K562 (cell line): ENCODE data around the gene KSR2. TPM values are rescaled to one million over a fixed set of nuclear protein-coding genes. Genes with fewer than 3 reads are reported as not detected.

Experiments used
- ATAC-seq: fragments of 200-7000 bp; cut with Tn5 transposase; 3 replicates; pipeline ENCODE4 v1.9.1; 2020; ENCODE audit warnings: moderate library complexity
- BruUV-seq: library from RNA; stranded (reverse); fragments of 400-500 nt; replicated peaks from 2 replicates; lab custom pipeline; 2021; lab: Mats Ljungman, UMichigan
- CTCF ChIA-PET: fragments of 300-600 bp; formaldehyde crosslinking; extraction: SDS; loops from one replicate; lab custom pipeline; 2021; ENCODE audit warnings: low intra/inter-chr PET ratio; lab: Yijun Ruan, JAX
- POLR2A ChIA-PET: fragments of 300-600, 350-650 bp; sonication (Branson Sonifier 250); formaldehyde crosslinking; extraction: SDS; loops from one replicate; lab custom pipeline; 2021; ENCODE audit warnings: antibody characterized with exemption, inconsistent platforms; lab: Yijun Ruan, JAX
- DNase-seq, 4 experiments: peaks; one replicate each; pipeline versions ENCODE4 v3.0.0 to v3.0.0-alpha.2; 2011 to 2018; ENCODE audit warnings: low spot score in 3 of 4, mixed read lengths in 3 of 4; ENCODE audit errors: extremely low read depth in 1 of 4
- FAIRE-seq: peaks from 2 replicates; lab custom pipeline; 2011; peaks lifted over from hg19 to GRCh38; lab: Jason Lieb, UNC
- H2AFZ ChIP-seq: 2 replicates; pipeline ENCODE4 v1.6.0; 2011; ENCODE audit warnings: low read depth, low read length, control low read depth, inconsistent platforms
- H3K27ac ChIP-seq: fragments of 200-600 bp; 3 replicates; pipeline ENCODE4 v1.8.0; 2011; ENCODE audit warnings: low read depth, mild to moderate bottlenecking, control low read depth, inconsistent platforms, low read length, moderate library complexity, mixed read lengths; ENCODE audit errors: extremely low read depth
- H3K27me3 ChIP-seq, 2 experiments: fragments of 300-600 bp in 1 of 2; 2 replicates in 1 of 2; 3 replicates in 1 of 2; pipeline versions ENCODE4 v1.6.0 to v1.8.0; 2011; ENCODE audit warnings: inconsistent platforms in 2 of 2, low read length in 2 of 2, mild to moderate bottlenecking in 1 of 2, mixed read lengths in 1 of 2, moderate library complexity in 1 of 2; ENCODE audit not compliant: control insufficient read depth in 2 of 2, insufficient read depth in 2 of 2
- H3K36me3 ChIP-seq: fragments of 300-600 bp; 3 replicates; pipeline ENCODE4 v1.8.0; 2011; ENCODE audit warnings: mild to moderate bottlenecking, low read length, inconsistent platforms; ENCODE audit not compliant: control insufficient read depth, insufficient read depth
- H3K4me1 ChIP-seq, 2 experiments: fragments of 200-600 bp in 1 of 2; replicated peaks in 1 of 2; 2 replicates in 1 of 2; 3 replicates in 1 of 2; pipeline versions ENCODE4 v1.5.1 to v1.8.0; 2011; ENCODE audit warnings: inconsistent platforms in 2 of 2, low read length in 2 of 2, mild to moderate bottlenecking in 1 of 2, mixed read lengths in 1 of 2, moderate library complexity in 1 of 2; ENCODE audit not compliant: control insufficient read depth in 2 of 2, insufficient read depth in 2 of 2
- H3K4me2 ChIP-seq: 2 replicates; pipeline ENCODE4 v1.6.1; 2011; ENCODE audit warnings: low read length, control low read depth, inconsistent platforms, mixed read lengths; ENCODE audit not compliant: insufficient read depth
- H3K4me3 ChIP-seq: fragments of 200-600 bp; sonication (generic), shearing (Covaris generic); 2 replicates; pipeline ENCODE4 v1.5.1; 2016; ENCODE audit warnings: control low read depth, inconsistent platforms
- H3K79me2 ChIP-seq: fragments of 200-600 bp; 3 replicates; pipeline ENCODE4 v1.8.0; 2011; ENCODE audit warnings: low read length, inconsistent platforms; ENCODE audit not compliant: control insufficient read depth, insufficient read depth
- H3K9ac ChIP-seq, 2 experiments: 2 replicates each; pipeline versions ENCODE4 v1.6.0 to v1.6.1; 2011; ENCODE audit warnings: low read depth in 2 of 2, low read length in 2 of 2, control low read depth in 1 of 2, inconsistent platforms in 1 of 2, mild to moderate bottlenecking in 1 of 2, mixed read lengths in 1 of 2; ENCODE audit not compliant: insufficient read depth in 1 of 2
- H3K9me1 ChIP-seq: one replicate; pipeline ENCODE4 v1.6.0; 2011; ENCODE audit warnings: inconsistent platforms, mild to moderate bottlenecking, low read length, moderate library complexity; ENCODE audit not compliant: control insufficient read depth, insufficient read depth
- H3K9me3 ChIP-seq: replicated peaks from 2 replicates; pipeline ENCODE4 v1.5.1; 2011; ENCODE audit warnings: low read depth, low read length, inconsistent platforms; ENCODE audit not compliant: control insufficient read depth, insufficient read depth
- H4K20me1 ChIP-seq: replicated peaks from 2 replicates; pipeline ENCODE4 v1.6.1; 2011; ENCODE audit warnings: low read length, inconsistent platforms, mixed read lengths; ENCODE audit not compliant: control insufficient read depth, insufficient read depth
- FOXK2 ChIP-seq, 2 experiments: fragments of 450-650 bp; IDR thresholded peaks in 1 of 2; conservative IDR thresholded peaks in 1 of 2; 2 replicates each; pipeline ENCODE4 v1.6.1; 2016; ENCODE audit warnings: low read depth in 2 of 2, mild to moderate bottlenecking in 1 of 2
- KLF1 ChIP-seq: fragments of 450-650 bp; IDR thresholded peaks from 2 replicates; pipeline ENCODE4 v1.6.1; 2016; ENCODE audit warnings: missing genetic modification characterization, missing compliant biosample characterization
- NELFE ChIP-seq: IDR thresholded peaks from 2 replicates; pipeline ENCODE4 v1.6.1; 2011; ENCODE audit warnings: mild to moderate bottlenecking; ENCODE audit not compliant: insufficient read depth, insufficient read length
- POLR2B ChIP-seq: fragments of 450-650 bp; IDR thresholded peaks from 2 replicates; pipeline ENCODE4 v1.6.1; 2018; ENCODE audit warnings: low read depth; ENCODE audit not compliant: partially characterized antibody
- ZZZ3 ChIP-seq: fragments of 450-650 bp; IDR thresholded peaks from 2 replicates; pipeline ENCODE4 v1.6.1; 2016; ENCODE audit warnings: antibody characterized with exemption, mild to moderate bottlenecking, moderate library complexity
- WGBS: fragments of 100-300 bp; shearing (Covaris generic); methylation state at CpG from one replicate; pipeline ENCODE4 v1.1.6; 2016; ENCODE audit warnings: low coverage, mixed read lengths; ENCODE audit not compliant: insufficient coverage; ENCODE audit errors: missing lambda C conversion rate; 5-methylcytosine and 5-hydroxymethylcytosine counted together
- in situ Hi-C: fragments of 300-500 bp; cut with MboI; formaldehyde crosslinking; loops from 4 replicates; pipeline ENCODE4 v1.15.0; 2018; ENCODE audit warnings: inconsistent platforms, mixed read lengths
- intact Hi-C: fragments of 100-400 bp; cut with micrococcal nuclease; formaldehyde crosslinking; loops from 2 replicates; pipeline ENCODE4 v1.14.2; 2022
- polyA plus RNA-seq, 8 experiments: library from polyadenylated mRNA; depleted of rRNA in 4 of 8; stranded (reverse) in 5 of 8; unstranded in 3 of 8; fragments of >200 nt; fragmentation: Nextera tagmentation in 2 of 8; fragmentation: Illumina TruSeq in 1 of 8; extraction: Ambion mirVana in 2 of 8; extraction: Trizol in 1 of 8; gene quantifications; 2 replicates each; pipeline versions ENCODE4 v1.2.1 to v1.2.3, GENCODE V29; 2011 to 2014; ENCODE audit warnings: inconsistent platforms in 1 of 8, missing spikeins in 1 of 8
- total RNA-seq, 7 experiments: library from RNA; depleted of rRNA in 6 of 7; stranded (reverse); fragments of >200 nt in 6 of 7; fragmentation: Illumina TruSeq in 2 of 7; extraction: Trizol in 2 of 7; gene quantifications; 2 replicates each; pipeline versions ENCODE4 v1.2.1 to v1.2.3, GENCODE V29; 2011 to 2021; ENCODE audit warnings: low replicate concordance in 1 of 7
- TF ChIP-seq, protein P1 (sequence below): sonication (generic); formaldehyde crosslinking; IDR thresholded peaks from 2 replicates; pipeline ENCODE4 v1.8.0; 2022; ENCODE audit warnings: mild to moderate bottlenecking, missing genetic modification reagents
- TF ChIP-seq, protein P2 (sequence below): fragments of 450-650 bp; IDR thresholded peaks from 2 replicates; pipeline ENCODE4 v1.6.1; 2017; ENCODE audit warnings: mild to moderate bottlenecking, moderate library complexity

The KSR2 gene
- total and polyA plus RNA-seq, 9 of the 15 experiments (the other 6 are each of a cell fraction or from before 2014, with no cell fraction given), result not detected

DNA sequence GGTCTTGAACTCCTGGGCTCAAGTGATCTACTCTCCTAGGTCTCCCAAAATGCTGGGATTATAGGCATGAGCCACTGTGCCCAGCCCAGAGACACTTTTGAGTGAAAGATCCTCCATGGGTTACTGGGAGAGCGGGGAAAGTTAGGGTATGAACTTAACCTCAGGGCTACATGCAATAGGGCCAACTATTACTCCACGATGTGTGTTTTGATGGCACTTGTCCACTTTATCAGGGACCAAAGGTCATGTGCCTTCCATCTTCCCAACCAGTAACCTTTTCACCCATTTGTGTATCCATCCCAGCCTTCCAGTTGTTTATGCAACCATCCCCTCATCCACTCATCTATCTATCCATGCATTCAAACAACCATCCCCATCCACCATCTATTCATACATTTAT lies 546.8 kb downstream of the KSR2 start:
- no peak for TF ChIP-seq ZZZ3
- TF ChIP-seq NELFE, result no peak
- no peak for TF ChIP-seq FOXK2 (conservative IDR thresholded peaks at IDR 0.05 in 1 of 2, IDR thresholded peaks at IDR 0.05 in 1 of 2; ENCODE audit: low read depth in 2 of 2)
- TF ChIP-seq, protein P1, sequence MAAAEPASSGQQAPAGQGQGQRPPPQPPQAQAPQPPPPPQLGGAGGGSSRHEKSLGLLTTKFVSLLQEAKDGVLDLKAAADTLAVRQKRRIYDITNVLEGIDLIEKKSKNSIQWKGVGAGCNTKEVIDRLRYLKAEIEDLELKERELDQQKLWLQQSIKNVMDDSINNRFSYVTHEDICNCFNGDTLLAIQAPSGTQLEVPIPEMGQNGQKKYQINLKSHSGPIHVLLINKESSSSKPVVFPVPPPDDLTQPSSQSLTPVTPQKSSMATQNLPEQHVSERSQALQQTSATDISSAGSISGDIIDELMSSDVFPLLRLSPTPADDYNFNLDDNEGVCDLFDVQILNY (CRISPR knock-in tag), result no peak
- TF ChIP-seq KLF1, result no peak
- no peak for TF ChIP-seq POLR2B
- TF ChIP-seq, protein P2, sequence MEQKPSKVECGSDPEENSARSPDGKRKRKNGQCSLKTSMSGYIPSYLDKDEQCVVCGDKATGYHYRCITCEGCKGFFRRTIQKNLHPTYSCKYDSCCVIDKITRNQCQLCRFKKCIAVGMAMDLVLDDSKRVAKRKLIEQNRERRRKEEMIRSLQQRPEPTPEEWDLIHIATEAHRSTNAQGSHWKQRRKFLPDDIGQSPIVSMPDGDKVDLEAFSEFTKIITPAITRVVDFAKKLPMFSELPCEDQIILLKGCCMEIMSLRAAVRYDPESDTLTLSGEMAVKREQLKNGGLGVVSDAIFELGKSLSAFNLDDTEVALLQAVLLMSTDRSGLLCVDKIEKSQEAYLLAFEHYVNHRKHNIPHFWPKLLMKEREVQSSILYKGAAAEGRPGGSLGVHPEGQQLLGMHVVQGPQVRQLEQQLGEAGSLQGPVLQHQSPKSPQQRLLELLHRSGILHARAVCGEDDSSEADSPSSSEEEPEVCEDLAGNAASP, result no peak
- WGBS, result 0% methylated on average over 2 of the region's 2 CpGs
- H3K27ac ChIP-seq, result no peak overlapping the region
- no peaks in the 10 kb centered on the region; a peak in 1 of 5 replicates for H3K27me3 ChIP-seq
- H4K20me1 ChIP-seq, result 0 out of 2 replicates have a peak, but pooled peaks cover 1% of the 10 kb centered on the region
- no peak overlapping the region for H3K4me2 ChIP-seq
- H3K4me1 ChIP-seq, result no peaks in the 10 kb centered on the region
- ChIA-PET CTCF (no interaction called here), POLR2A (no interaction called here)
- no peaks in the 10 kb centered on the region for H3K79me2 ChIP-seq
- H3K9me1 ChIP-seq, result no peaks in the 10 kb centered on the region
- H3K9ac ChIP-seq, result no peak overlapping the region
- DNase-seq (no peak), FAIRE-seq (no peak), ATAC-seq (no peak)
- no TSS peak for BruUV-seq
- H3K36me3 ChIP-seq, result no peaks in the 10 kb centered on the region
- no peaks in the 10 kb centered on the region for H3K9me3 ChIP-seq
- H2AFZ ChIP-seq, result no peak overlapping the region
- intact Hi-C loops (no loop called here), in situ Hi-C loops (no loop called here)
- no peak overlapping the region for H3K4me3 ChIP-seq
